ENCODE results near the gene CHST15.
"Not testable (repeated sequence)": the region's sequence is repeated elsewhere in the genome, so short reads cannot be mapped to it uniquely, and the experiment has no call there.

Gene CHST15

DNA sequence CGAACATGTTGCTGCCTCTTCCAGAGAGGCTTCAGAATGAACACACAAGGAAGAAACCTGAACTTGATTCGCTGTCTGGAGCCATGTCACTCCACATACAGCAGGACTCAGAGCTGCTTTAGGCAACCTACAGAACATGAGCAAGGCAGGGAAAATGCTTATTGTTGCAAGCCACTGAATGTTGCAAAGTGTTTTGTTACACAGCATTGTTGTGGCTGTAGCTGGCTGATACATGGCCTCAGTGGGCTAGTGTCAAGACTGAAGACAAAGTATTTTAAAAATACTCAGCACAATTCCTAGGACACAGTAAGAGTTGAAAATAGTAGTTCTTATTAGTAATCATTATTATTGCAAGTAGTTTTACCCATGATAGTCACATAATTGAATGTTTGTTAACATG lies 3.1 kb upstream of the CHST15 start:
- no peak for DNase-seq

DNA sequence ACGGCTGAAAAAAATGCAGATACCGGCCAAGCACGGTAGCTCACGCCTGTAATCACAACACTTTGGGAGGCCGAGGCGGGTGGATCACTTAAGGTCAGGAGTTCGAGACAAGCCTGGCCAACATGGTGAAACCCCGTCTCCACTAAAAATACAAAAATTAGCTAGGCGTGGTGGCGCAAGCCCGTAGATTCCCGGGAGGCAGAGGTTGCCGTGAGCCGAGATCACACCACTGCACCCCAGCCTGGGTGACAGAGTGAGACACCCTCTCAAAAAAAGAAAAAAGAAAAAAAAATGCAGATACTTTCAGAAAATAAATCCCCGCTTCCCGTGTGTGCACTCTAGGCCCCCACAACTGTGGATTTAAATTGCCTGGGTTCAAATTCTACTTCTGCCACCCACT lies 2.4 kb upstream of the CHST15 start:
- DNase-seq = not testable (repeated sequence)

DNA sequence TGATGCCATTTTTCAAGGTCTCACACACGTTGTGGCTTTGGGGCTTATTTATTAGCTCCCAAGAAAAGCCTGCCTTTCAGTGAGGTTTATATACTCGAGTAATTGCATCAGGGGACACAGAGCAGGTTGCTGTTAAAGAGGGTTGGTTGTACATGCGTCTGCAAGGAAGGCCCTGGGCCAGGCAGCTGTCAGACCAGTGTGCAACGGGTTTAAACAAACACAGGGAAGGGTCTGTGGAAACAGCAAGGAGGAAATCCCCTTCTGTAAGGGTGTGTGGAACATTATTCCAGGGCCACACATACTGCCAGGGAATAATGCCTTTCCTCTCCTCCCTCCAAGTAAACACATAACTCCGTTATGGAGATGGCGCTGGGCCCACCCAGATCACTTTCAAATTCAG lies 1.7 kb upstream of the CHST15 start:
- no peak for DNase-seq

DNA sequence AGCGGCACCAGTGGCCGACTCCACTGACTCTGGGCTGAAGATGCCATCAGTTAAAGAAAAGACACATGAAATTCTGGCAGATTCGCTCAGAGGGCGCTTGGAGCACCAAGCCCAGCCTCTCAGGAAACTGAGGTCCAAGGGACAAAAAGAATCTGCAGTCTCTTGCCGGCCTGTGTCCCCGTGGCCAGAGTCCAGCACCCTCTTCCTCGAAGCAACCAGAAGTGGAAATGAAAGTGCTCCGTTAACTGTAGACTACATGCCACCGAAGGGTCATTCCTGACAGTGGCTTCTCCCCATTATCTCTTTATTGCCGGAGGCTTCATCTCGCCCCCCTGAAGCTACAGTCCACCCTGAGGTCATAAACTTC lies 1.0 kb upstream of the CHST15 start:
- DNase-seq = no peak

DNA sequence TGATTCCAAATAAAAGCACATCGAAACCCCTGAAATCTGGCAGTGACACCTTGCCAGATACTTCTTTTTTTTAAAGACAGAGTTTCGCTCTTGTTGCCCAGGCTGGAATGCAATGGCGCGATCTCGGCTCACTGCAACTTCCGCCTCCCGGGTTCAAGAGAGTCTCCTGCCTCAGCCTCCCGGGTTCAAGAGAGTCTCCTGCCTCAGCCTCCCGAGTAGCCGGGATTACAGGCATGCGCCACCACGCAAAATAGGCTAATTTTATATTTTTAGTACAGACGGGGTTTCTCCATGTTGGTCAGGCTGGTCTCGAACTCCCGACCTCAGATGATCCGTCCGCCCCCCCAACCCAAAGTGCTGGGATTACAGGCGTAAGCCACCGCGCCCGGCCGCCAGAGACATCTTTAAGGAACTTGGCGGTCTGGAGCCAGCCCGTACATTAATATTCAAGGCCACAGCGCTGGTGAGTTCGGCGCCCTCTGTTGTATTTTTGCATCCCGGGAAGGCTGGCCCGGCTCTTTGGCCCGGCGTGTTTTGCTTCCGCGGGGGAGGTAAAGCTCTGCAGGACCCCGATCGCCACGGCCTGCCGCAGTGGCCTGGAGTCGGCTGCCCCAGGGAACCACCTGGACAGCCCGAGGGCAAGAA lies 498 bp upstream of the CHST15 start:
- peak in 1 of 2 donors; percentile 31 for DNase-seq

DNA sequence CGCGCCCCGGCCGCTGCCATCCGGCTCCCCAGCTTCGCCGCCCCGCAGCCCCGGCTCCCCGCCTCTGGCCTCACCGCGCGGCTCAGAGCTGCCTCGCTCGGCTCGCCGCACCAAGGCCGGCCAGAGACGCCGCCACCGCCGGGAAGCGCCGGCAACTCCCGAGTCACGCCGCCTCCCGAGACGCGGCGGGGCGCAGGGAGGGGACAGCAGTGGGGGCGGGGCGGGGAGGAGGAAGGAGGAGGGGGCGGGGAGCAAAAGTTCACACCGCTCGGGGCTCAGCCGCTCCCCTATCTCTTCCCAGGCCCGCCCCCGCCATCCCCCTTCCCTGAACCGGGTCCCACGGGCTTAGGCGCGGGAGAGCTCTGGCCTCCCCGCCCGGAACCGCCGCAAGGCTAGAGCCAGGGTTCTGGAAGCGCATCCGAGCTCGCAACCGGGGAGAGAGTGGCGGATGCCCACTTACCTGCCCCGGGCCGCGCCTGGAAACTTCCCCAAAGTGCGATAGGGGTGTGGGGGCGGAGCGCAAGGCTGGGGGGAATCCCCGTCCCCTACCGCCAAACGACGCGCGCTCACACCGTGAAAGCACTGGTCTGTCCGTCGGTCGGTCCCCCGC lies 1.0 kb downstream of the CHST15 start:
- DNase-seq = peak; percentile 22 to 80

DNA sequence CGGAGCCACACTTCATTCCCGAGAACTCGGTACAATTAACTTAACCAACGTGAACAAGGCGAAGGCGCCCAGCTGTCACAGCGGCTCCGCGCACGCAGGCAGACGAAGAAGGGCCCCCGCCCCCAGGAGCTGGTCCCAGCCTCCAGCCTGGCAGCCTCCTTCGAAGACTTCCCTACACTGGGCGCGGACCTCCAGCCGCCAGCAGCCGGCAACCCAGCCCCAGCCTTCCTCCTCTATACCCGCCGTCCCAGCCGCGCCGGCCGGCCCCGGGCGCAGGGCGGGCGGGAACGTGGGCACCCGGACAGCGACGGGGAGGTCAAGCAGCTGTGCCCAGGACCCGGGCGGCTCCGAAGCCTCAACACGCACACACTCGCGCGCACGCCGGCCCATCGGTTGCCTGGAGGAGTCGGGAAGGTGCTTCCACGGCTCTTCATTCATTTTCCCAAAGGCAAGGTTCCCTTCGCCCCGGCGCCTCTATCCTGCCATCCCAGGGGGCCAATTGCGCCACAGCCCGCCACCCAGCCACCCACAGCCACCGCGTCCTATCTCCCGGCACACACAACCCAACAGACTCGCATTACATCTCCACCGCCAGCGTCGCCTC lies 1.6 kb downstream of the CHST15 start:
- DNase-seq = peak in 1 of 2 donors; percentile 22

DNA sequence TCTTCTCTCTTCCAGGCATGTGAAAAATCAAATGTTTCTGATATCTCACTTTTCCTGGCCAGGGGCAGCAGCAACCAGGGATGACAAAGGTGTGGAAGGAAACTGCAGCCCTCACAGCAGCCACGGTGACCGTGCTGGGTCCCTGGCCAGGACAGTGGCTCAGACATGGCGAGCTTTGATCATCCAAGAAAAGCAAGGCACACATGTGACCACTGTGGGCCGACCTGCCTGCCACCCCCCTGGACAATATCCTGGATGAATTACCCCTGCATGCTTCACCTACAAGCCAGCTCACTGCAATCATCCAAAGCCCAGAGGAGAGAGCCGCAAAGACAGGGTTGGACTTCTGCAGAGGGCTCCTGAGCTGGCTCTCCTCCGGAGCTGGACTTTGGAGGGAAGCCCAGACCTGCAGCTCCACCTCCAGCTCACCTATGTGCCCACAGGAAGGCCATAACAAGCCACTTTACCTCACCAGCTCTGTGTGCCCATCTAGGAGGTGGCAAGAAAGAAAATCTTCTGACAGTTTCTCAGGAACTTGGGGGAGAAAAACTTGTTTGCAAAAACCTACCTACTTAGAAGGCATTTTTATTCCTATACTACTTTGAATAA lies 2.7 kb downstream of the CHST15 start:
- DNase-seq = no peak

DNA sequence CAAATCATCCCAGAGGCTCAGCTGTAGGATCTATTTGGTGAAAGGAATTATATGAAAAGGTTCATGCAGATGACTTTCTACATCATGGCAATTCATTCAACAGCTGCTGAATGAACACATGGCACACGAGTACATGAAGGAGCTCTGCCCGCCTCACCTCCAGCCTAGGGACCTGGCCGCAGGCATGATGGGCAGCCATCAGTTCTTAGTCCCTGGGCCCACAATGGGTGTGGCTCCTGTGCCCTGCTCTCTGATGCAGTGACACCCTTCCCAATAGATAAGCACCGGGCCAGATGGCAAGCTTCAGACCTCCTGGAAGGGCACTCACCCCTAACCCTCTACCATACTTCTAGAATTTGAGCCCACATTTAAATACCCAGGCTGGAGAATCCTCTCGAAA lies 3.5 kb downstream of the CHST15 start:
- no peak for DNase-seq

DNA sequence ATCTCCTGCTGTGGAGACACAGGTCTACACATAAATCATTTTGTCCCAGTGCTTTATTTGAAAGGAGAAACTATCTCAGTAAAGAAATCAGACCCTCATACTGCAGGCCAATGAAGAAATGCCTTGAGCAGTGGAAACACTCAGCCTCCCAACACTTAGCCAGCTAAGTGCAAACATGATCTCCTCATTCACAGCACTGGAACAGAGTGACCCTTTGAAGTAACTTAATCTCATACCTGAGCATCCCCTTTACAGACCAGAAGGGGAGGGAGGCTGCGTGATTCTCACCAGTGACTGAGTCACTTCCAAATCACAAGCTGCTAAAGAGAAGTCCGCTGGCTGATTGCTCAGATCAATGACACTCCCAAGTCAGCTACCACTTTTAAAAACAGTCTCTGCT lies 4.5 kb downstream of the CHST15 start:
- DNase-seq = no peak

DNA sequence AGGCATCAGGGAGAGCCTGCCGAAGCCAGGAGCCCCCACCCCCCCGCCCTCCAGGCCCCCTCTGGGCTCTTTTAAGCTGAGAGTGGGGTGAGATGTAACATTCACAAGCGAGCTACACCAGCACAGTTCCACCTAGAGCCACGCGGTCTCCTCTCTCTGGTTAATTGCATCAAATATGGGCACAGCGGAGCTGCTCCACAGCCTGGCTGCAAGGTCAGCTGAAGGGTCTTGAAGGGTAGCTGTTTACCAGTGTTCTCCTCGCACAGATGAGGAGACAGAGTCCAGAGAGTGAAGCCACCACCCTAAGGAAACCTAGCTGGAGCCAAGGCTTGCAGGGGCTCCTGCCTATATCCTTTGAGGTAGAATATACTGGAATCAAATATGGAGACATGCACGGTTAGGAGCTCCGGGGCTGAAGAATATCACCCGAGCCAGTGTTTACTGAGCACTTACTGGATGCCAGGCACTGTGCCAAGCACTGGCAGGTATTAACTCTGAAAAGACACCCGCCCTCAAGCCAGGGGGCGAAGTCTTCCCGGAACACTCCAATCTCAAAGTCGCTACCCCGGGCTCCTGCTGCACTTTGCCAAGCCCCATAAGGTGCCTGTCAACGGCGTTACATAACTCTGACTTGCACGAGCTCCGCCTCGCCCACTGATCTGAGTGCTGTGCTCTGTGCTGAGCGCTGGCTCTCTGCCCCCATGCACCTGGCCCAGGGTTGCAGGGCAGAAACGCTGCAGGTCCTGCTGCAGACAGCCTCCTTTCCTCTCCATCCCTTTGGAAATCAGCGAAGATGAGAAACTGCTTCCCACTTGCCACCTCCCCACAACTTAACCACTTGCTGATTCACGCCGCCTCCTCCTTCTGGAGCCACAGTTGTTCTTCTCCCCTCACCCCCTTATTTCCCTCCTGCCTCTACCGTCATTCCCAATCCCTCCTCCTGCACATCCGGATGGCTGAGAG lies 5.4 kb downstream of the CHST15 start:
- DNase-seq = no peak

DNA sequence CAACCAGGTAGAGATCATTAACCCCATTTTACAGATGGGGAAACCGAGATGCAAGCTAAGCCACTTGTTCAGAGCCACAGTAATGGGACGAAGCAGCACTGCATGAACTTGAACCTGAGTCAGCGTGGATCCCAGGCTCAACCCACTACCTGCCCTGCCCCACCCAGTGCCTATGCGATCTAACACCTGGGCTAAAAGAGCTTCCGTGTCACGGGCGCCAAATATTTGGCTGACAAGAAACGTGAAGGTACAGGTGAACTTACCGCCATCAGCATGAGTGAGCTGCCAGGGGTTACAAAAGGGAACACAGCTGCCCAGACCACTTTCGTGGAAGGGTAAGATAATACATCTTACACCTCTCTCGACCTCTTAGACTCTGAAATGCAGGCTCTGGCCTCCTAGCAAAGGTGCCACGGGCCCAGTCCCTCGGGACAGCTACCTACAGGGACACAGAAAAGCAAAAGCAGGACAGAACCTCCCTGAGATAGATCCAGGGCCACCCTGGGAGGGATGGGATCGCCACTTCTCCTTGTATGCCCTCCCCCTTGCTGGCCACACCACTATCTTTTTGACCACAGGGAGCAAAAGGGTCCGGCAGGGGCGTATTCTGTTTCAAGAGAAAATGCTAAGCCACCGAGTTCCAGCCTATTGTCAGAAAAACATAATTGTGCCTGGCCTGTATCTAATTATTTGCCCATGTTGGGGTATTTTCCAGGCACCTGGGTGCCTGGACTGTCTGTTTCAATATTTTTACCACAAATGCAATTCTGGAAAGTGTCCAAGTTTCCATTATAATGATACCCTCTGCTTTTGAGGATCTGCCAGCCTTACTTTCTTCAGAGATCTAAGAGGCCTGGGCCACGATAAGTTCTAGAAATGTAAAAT lies 6.4 kb downstream of the CHST15 start:
- no peak for DNase-seq

DNA sequence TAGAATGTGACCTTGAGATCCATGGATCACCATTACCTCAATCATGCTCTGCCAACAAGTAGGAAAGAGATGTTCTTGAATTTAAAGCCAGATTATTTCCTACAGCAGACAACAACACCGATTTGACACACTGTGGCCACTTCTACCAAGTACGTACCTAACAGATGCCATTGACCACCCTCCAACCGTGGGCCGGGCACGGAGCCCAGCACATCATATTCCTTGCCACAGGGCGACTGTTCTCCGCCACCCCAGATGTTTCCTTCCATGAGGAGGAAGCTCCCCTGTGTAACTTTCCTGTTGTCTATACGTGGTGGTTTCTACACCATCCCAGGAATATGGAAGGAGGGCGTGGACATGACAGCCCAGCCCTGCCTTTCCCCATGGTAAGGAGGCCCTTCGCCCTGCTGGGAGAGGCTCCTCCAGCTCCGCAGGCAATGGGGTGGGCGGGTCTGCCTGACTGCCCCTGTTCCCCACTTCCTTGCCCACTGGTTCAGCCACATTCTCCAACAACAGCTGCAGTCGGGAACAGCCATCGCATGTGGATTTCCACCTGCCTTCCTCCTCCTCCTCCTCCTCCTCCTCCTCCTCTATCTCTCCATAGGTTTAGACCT lies 7.2 kb downstream of the CHST15 start:
- DNase-seq = no peak

DNA sequence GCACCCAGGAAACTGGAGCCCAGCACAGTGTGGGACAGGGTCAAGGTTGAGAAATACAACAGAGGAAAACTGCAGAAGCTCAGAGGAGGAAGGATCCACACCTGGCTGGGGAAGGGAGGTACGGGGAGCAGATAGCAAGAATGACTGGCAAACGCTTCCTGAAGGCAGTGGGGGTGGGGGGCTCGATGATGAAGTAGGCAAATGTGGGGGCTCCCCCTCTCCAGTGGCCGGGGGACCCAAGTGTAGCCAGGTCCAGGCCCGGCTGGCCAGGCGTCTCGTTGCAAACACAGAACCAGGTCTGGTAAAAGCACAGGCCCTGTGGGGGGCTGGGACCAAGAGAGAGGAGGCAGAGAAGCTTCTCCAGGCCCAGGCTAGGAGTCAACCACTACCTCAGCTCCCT lies 7.7 kb downstream of the CHST15 start:
- no peak for DNase-seq

DNA sequence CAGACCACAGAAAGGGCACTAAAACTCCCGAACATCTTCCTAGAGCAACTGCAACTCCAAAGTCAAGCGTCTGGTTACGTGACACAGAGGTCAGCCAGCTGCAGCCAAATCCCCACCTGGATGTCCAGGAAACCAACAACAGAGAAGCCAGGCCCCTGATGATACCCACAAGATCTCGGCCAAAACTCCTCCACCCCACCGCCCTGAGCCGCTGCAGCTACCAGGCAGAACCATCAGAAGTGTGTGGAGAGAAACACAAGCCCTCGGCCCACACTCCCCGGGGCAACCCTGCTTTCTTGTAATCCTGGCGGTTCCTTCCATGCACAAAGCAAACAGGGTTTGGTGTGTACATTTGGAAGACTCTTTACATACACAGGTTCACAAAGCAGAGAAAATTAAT lies 8.7 kb downstream of the CHST15 start:
- no peak for DNase-seq

DNA sequence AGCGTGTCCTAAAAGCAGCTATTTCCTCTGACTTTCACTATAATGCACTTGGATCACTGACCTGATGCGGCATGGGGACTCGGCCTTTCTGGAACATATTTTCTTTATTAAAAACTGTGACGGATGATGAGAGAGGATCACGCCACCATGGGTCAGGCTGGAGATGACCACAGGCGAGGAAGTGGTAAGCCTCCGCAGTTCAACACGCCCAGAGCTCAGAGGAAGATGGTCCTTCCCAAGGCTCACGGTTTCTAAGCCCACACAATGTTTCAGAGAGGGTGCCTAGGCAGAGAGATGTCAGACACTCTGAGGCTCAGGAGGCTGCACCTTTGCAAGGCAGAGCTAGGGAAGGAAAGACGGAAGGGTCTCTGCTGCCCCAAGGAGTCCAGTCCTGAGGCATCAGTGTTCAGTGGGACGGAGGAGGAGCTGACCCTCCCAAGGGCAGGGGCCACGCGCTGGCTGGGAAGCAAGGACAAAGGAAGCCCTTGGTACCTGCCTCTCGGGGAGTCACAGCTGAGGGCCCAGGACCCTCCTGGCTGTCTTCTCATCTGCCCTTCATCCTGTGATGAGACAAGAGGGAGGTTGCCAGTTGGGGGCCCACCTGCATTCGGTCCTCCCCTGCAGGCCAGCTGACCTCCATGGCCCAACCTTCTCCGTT lies 9.5 kb downstream of the CHST15 start:
- no peak for DNase-seq

DNA sequence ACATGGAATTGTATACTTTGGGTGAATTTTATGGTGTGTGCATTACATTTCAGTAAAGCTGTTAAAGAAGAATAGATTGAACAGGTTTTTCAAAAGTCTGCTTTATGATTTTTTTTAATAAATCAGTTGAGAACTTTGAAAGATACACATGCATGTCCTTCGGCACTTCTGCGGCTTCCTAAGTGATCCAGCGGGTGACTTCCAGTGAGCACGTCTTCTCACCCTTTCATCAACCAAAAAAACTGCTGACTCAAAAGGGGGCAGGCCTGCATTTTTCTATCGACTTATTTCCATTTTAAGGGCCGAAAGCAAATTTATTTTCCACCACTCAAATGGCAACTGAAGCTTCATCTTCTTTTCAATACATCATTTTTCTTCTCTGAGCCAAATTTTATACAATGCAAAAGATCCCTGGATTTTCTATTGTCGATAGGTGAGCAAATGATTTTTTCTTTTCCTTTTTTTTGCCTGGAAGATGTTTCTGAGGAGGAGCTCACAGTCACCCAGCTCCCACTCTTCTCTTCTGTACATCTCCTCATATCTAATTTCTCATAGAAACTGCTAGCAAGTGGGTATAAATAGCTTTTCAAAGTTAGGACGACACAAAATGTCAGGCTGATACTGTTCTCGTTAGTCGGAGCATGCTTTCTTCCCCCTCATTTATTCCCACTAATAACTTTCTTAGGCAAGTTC lies 10.2 kb downstream of the CHST15 start:
- no peak for DNase-seq

DNA sequence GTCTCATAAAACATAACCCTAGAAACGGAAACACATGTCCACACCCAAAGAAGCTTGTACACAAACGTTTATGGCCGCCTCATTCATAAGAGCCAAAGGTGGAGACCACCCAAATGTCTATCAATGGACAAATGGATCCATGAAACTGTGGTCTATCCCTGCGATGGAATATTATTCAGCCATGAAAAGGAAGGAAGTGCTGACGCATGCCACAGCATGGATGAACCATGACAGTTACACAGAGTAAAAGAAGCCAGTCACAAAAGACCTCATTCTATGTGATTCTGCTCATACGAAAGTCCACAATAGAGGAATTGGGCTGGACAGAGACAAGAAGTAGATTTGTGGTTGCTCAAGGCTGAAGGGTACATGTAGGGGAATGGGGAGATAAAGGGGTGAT lies 10.8 kb downstream of the CHST15 start:
- DNase-seq = no peak

DNA sequence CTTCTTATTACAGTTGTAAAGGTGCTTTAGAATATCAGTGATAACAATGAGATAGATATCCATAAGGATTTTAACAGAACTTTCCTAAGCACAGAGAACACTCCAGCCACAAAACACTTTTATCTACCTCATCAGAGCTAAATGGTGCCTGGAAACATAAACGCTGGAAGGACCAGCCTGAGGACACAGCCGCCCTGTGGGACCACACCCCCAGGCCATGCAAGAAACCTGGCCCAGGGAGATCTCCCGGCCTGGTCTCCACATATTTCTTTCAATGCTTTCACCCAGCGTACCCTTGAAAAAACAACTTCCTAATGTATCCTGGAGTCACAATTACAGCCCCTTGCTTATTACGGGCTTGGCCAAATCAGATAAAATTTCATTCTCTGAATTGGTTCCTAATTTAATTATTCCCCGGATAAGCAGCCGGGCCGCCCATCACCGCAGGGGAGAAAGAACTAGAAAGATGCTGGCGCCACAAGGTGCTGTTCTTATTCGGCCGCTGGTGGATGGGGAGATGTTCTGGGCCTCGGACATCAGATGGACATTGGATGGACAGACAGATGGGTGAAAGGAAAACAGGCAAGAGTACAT lies 11.8 kb downstream of the CHST15 start:
- no peak for DNase-seq

DNA sequence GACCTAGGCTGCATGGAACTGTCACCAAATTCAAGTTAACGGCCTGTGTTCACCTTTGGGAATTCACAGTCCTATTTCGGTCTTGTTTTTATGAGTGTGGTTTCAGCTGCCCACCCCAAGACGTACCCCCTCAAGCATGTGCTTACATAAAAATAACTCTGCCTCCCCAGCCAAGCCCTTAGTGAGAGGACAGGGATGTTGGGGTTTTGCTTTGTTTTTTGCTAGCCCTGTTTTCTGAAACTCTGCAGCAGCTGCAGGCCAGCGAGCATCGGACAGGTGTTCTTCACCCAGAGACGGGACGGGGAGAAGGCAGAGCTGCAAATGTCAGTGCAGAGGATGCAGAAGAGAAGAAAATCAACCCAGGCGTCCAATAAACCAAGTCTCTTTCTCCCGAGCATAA lies 13.5 kb downstream of the CHST15 start:
- DNase-seq = no peak

All from CD4-positive, alpha-beta T cell treated with Interleukin-1 beta for 1 hour (primary cell).